ENCODE data around the gene TSPAN14. TPM values are rescaled to one million over a fixed set of nuclear protein-coding genes. Genes with fewer than 3 reads are reported as not detected.

TSPAN14 gene
- total and polyA plus RNA-seq, 2 experiments from 2014 or later, result 17.9 to 40.7 TPM

DNA sequence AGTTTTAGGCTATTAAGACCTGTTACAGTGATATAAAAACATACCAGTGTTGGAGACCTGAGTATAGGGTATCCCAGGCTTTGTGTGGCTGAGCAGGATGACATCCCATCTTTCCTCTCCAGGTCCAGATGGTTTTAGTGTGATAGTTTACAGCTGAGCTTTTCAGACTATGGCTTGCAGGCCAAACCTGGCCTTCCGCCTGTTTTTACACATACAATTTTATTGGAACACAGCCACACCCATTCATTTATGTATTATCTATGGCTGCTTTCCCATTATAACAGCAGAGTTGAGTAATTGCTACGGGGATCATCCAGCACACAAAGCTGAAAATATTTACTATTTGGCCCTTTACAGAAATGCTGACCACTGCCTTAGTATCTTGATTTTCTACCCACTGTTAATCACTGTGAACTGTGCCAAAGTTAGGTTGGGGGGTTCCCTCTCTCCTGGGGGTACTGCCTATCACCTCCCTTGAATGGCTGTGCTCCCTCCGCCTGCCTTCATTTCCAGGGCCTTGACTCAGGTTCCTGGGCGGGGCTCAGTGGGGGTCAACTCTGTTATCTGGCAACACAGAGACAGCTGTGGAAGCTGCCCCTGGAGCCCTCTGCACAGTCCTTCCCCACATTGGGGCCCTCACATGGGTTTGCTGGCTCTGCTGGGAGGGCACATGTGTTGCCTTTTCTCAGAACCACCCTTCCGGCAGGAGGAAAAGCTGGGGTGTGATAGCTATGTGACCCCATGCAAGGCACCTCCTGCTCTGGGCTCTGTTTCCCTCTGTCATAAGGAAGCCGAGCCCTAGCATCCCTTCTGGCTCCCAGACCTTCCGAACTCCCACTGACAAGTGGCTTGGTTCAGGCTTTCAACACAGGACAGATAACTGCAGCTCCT lies 43.3 kb downstream of the TSPAN14 start (continued):
- TF ChIP-seq, protein P1, sequence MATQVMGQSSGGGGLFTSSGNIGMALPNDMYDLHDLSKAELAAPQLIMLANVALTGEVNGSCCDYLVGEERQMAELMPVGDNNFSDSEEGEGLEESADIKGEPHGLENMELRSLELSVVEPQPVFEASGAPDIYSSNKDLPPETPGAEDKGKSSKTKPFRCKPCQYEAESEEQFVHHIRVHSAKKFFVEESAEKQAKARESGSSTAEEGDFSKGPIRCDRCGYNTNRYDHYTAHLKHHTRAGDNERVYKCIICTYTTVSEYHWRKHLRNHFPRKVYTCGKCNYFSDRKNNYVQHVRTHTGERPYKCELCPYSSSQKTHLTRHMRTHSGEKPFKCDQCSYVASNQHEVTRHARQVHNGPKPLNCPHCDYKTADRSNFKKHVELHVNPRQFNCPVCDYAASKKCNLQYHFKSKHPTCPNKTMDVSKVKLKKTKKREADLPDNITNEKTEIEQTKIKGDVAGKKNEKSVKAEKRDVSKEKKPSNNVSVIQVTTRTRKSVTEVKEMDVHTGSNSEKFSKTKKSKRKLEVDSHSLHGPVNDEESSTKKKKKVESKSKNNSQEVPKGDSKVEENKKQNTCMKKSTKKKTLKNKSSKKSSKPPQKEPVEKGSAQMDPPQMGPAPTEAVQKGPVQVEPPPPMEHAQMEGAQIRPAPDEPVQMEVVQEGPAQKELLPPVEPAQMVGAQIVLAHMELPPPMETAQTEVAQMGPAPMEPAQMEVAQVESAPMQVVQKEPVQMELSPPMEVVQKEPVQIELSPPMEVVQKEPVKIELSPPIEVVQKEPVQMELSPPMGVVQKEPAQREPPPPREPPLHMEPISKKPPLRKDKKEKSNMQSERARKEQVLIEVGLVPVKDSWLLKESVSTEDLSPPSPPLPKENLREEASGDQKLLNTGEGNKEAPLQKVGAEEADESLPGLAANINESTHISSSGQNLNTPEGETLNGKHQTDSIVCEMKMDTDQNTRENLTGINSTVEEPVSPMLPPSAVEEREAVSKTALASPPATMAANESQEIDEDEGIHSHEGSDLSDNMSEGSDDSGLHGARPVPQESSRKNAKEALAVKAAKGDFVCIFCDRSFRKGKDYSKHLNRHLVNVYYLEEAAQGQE (IDR thresholded peaks at IDR 0.05; ENCODE audit: unreplicated experiment), result no peak

DNA sequence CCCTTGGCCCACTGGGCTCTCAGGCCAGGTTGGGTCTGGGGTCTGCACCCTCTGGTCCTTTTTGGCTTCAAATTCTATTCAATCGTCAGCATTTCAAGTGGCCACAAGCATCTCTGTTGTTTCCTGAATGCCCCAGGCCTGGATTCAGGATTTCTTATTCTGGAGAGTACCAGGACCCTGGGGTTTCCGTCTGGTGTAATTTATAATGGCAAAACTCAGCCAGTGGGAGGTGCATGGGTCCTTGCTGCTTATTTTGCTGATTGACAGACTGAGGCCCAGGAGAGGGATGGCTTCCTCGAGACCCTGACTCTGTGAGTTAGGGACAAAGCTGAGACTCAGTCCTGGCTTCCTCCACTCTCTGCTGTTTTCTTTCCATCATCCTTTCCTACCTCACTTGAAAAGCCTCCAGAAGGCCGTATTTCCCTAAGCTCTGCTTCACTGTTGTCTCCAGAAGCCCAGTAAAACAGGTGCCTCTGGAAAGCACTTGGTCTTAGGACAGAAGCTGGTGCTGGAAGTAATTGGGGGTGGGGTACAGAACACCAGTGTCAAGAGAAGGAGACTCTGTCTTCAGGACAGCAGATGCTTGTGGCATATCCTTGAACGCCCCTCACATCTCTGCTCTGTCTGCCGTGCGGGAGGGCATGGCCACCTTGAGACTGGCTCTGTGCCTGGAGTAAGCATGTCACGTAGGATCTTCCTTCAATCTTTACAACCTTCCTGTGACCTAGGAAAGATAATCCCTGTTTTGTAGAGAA lies 44.1 kb downstream of the TSPAN14 start:
- H3K4me3 Mint-ChIP-seq, result no peak overlapping the region
- peaks cover 8% of the 10 kb centered on the region; the same call in 1 of the 2 replicates for H3K4me1 ChIP-seq (ENCODE audit: insufficient read depth)
- TF ChIP-seq STAT1 (IDR thresholded peaks at IDR 0.05; ENCODE audit: unreplicated experiment) (no peak), CREB1 (CRISPR knock-in tag; IDR thresholded peaks at IDR 0.05; ENCODE audit: low read depth) (no peak), EZH2phosphoT487 (IDR thresholded peaks at IDR 0.05; ENCODE audit: unreplicated experiment) (no peak), ZNF114 (CRISPR knock-in tag; IDR thresholded peaks at IDR 0.05) (no peak), JUNB (IDR thresholded peaks at IDR 0.05; ENCODE audit: unreplicated experiment) (no peak), POLR2AphosphoS5 (IDR thresholded peaks at IDR 0.05; ENCODE audit: low read depth) (no peak), NANOG (IDR thresholded peaks at IDR 0.05; ENCODE audit: borderline replicate concordance) (no peak)
- TF ChIP-seq, protein P2, sequence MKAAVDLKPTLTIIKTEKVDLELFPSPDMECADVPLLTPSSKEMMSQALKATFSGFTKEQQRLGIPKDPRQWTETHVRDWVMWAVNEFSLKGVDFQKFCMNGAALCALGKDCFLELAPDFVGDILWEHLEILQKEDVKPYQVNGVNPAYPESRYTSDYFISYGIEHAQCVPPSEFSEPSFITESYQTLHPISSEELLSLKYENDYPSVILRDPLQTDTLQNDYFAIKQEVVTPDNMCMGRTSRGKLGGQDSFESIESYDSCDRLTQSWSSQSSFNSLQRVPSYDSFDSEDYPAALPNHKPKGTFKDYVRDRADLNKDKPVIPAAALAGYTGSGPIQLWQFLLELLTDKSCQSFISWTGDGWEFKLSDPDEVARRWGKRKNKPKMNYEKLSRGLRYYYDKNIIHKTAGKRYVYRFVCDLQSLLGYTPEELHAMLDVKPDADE (IDR thresholded peaks at IDR 0.05), result no peak
- TF ChIP-seq, protein P1 (IDR thresholded peaks at IDR 0.05; ENCODE audit: unreplicated experiment), result no peak
- TF ChIP-seq, protein P3, sequence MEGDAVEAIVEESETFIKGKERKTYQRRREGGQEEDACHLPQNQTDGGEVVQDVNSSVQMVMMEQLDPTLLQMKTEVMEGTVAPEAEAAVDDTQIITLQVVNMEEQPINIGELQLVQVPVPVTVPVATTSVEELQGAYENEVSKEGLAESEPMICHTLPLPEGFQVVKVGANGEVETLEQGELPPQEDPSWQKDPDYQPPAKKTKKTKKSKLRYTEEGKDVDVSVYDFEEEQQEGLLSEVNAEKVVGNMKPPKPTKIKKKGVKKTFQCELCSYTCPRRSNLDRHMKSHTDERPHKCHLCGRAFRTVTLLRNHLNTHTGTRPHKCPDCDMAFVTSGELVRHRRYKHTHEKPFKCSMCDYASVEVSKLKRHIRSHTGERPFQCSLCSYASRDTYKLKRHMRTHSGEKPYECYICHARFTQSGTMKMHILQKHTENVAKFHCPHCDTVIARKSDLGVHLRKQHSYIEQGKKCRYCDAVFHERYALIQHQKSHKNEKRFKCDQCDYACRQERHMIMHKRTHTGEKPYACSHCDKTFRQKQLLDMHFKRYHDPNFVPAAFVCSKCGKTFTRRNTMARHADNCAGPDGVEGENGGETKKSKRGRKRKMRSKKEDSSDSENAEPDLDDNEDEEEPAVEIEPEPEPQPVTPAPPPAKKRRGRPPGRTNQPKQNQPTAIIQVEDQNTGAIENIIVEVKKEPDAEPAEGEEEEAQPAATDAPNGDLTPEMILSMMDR (conservative IDR thresholded peaks at IDR 0.05; ENCODE audit: low read depth in 2 of 2), result no peak

More for the DNA sequence above, 44.1 kb downstream of the TSPAN14 start:
- H3K79me2 ChIP-seq (replicated peaks; ENCODE audit: insufficient read depth), result peaks cover 88% of the 10 kb centered on the region
- peaks cover 23% of the 10 kb centered on the region for H4K20me1 ChIP-seq (replicated peaks; ENCODE audit: insufficient read depth)
- DNase-seq (ENCODE audit: low spot score) (no peak), ATAC-seq (no peak)
- H3K4me3 ChIP-seq, result no peak overlapping the region
- peak overlapping the region; percentile 80 for H3K27ac Mint-ChIP-seq
- no peaks in the 10 kb centered on the region for H3K27me3 ChIP-seq (ENCODE audit: insufficient read depth)
- peaks cover 42% of the 10 kb centered on the region for H3K4me1 Mint-ChIP-seq
- H3K9me3 Mint-ChIP-seq, result no peaks in the 10 kb centered on the region; the same call in 2 of the 3 replicates
- H2AFZ ChIP-seq, result no peak overlapping the region
- no peak overlapping the region for H3K27ac ChIP-seq (ENCODE audit: low read depth)
- no peaks in the 10 kb centered on the region for H3F3A ChIP-seq (replicated peaks; ENCODE audit: low read depth)
- no peak overlapping the region for H3K4me2 ChIP-seq
- peaks cover 11% of the 10 kb centered on the region; the same call in 1 of the 3 replicates for H3K36me3 Mint-ChIP-seq (ENCODE audit: low read depth)
- H3K9me2 ChIP-seq (ENCODE audit: insufficient read depth), result no peaks in the 10 kb centered on the region
- H3K27me3 Mint-ChIP-seq (ENCODE audit: insufficient read depth, low read depth, poor library complexity), result peaks cover 5% of the 10 kb centered on the region
- no peaks in the 10 kb centered on the region for H3K36me3 ChIP-seq (ENCODE audit: insufficient read depth)

All from GM23338 (cell line).